Lower lobe of right lung (tissue), 2 donors: ENCODE measurements around the gene CGN. TPM values are rescaled to one million over a fixed set of nuclear protein-coding genes. Genes with fewer than 3 reads are reported as not detected.

Experiments used
- ATAC-seq, 2 donors: fragments of 200-7000 bp; cut with Tn5 transposase; one replicate each; pipeline ENCODE4 v1.9.1; 2020 to 2022; ENCODE audit warnings: mild to moderate bottlenecking in 2 of 2, moderate library complexity in 2 of 2
- DNase-seq: peaks from one replicate; pipeline ENCODE4 v3.0.0-alpha.2; 2020
- H3K27ac ChIP-seq: fragments of 200-600 bp; one replicate; pipeline ENCODE4 v1.8.0; 2022
- H3K27me3 ChIP-seq: fragments of 200-600 bp; one replicate; pipeline ENCODE4 v1.8.0; 2022; ENCODE audit warnings: low read depth
- H3K36me3 ChIP-seq: fragments of 200-600 bp; one replicate; pipeline ENCODE4 v1.8.0; 2022; ENCODE audit warnings: mild to moderate bottlenecking
- H3K4me1 ChIP-seq: fragments of 200-600 bp; one replicate; pipeline ENCODE4 v1.8.0; 2022
- H3K4me3 ChIP-seq: fragments of 200-600 bp; one replicate; pipeline ENCODE4 v1.8.0; 2022; ENCODE audit warnings: mild to moderate bottlenecking
- H3K9me3 ChIP-seq: fragments of 200-600 bp; one replicate; pipeline ENCODE4 v1.8.0; 2022
- CTCF ChIP-seq: fragments of 200-600 bp; IDR thresholded peaks from one replicate; pipeline ENCODE4 v1.8.0; 2022; ENCODE audit warnings: antibody characterized with exemption, mild to moderate bottlenecking
- intact Hi-C: fragments of 100-400 bp; cut with DNase I; formaldehyde crosslinking; loops from one replicate; pipeline ENCODE4 v1.11.0; 2022
- total RNA-seq: library from RNA; stranded (reverse); fragmentation: NEBNext Ultra II Directional; extraction: Animal tissue kit (Norgen Biotek cat#: 25700); gene quantifications from one replicate; pipeline ENCODE4 v1.2.1, GENCODE V29; 2021
- donor health status: DM: no; HTN: yes; CAD: no; lungs with severe emphysema.

The CGN gene
- total RNA-seq, 1 donor from 2014 or later = 52.9 TPM

- H3K4me1 ChIP-seq = peaks cover 23% of the 10 kb centered on the region
- peak overlapping the region; percentile 82 for H3K4me3 ChIP-seq
- intact Hi-C loops = no loop called here
- H3K36me3 ChIP-seq = no peaks in the 10 kb centered on the region
- ATAC-seq (no peak), DNase-seq (no peak)
- H3K27me3 ChIP-seq = no peaks in the 10 kb centered on the region
- TF ChIP-seq CTCF = no peak
- H3K9me3 ChIP-seq = no peaks in the 10 kb centered on the region
- no peak overlapping the region for H3K27ac ChIP-seq
Observed at GRCh38 chr1:151541752-151542151, 30.6 kb downstream of the CGN start.

GRCh38 chr1:151542710-151543129 lies 31.5 kb downstream of the CGN start:
- no peaks in the 10 kb centered on the region for H3K9me3 ChIP-seq
- DNase-seq = no peak
- ATAC-seq = no peak
- no peak for TF ChIP-seq CTCF
- peaks cover 31% of the 10 kb centered on the region for H3K4me1 ChIP-seq
- intact Hi-C loops = no loop called here
- no peak overlapping the region for H3K27ac ChIP-seq
- no peak overlapping the region for H3K4me3 ChIP-seq
- H3K27me3 ChIP-seq = no peaks in the 10 kb centered on the region
- H3K36me3 ChIP-seq = no peaks in the 10 kb centered on the region

- H3K4me3 ChIP-seq = no peak overlapping the region
- no peaks in the 10 kb centered on the region for H3K27me3 ChIP-seq
- DNase-seq = no peak
- peaks cover 30% of the 10 kb centered on the region for H3K4me1 ChIP-seq
- TF ChIP-seq CTCF = no peak
- no peak overlapping the region for H3K27ac ChIP-seq
- H3K36me3 ChIP-seq = no peaks in the 10 kb centered on the region
- intact Hi-C loops = no loop called here
- no peaks in the 10 kb centered on the region for H3K9me3 ChIP-seq
- no peak for ATAC-seq
Observed at GRCh38 chr1:151545542-151545941, 34.4 kb downstream of the CGN start.

- intact Hi-C loops = no loop called here
- peaks cover 27% of the 10 kb centered on the region for H3K4me1 ChIP-seq
- ATAC-seq (no peak), DNase-seq (no peak)
- H3K4me3 ChIP-seq = no peak overlapping the region
- no peaks in the 10 kb centered on the region for H3K9me3 ChIP-seq
- peak overlapping the region; percentile 6 for H3K27ac ChIP-seq
- TF ChIP-seq CTCF = no peak
- no peaks in the 10 kb centered on the region for H3K27me3 ChIP-seq
- H3K36me3 ChIP-seq = no peaks in the 10 kb centered on the region
Observed at GRCh38 chr1:151546011-151546925, 35.1 kb downstream of the CGN start.

GRCh38 chr1:151547119-151547899 lies 36.1 kb downstream of the CGN start:
- DNase-seq (peak; percentile 78), ATAC-seq (peak; percentile 91 to 93)
- Histone ChIP-seq H3K9me3 (no peaks in the 10 kb centered on the region), H3K36me3 (no peaks in the 10 kb centered on the region), H3K4me1 (peaks cover 18% of the 10 kb centered on the region), H3K27me3 (no peaks in the 10 kb centered on the region), H3K4me3 (no peak overlapping the region), H3K27ac (peak overlapping the region; percentile 58)
- intact Hi-C loops = no loop called here
- TF ChIP-seq CTCF = no peak
